ENCODE measurements around the gene NDUFA3. TPM values are rescaled to one million over a fixed set of nuclear protein-coding genes. Genes with fewer than 3 reads are reported as not detected.
A peak's percentile ranks its signal among the peaks of the same experiment; 100 is the strongest.

NDUFA3 gene
- total and polyA plus RNA-seq, 2 donors = 11.3 to 155 TPM

GRCh38 chr19:54121259-54121658 lies 18.6 kb downstream of the NDUFA3 start:
- H3K36me3 ChIP-seq (ENCODE audit: insufficient read depth) = peaks cover 7% of the 10 kb centered on the region

GRCh38 chr19:54123682-54124081 lies 21.0 kb downstream of the NDUFA3 start:
- WGBS = 92% methylated on average over 17 of the region's 17 CpGs
- peaks cover 4% of the 10 kb centered on the region for H3K36me3 ChIP-seq (ENCODE audit: insufficient read depth)
- DNase-seq (ENCODE audit: extremely low spot score) = no peak

More at GRCh38 chr19:54121259-54121658, 18.6 kb downstream of the NDUFA3 start:
- Histone ChIP-seq H3K4me3 (ENCODE audit: low read depth, low read length) (no peak overlapping the region), H3K27ac (ENCODE audit: low read depth) (no peak overlapping the region), H3K4me1 (ENCODE audit: insufficient read depth) (no peaks in the 10 kb centered on the region)
- no peak for DNase-seq (ENCODE audit: extremely low spot score)
- WGBS = 94% methylated on average over 10 of the region's 10 CpGs

GRCh38 chr19:54124393-54124792 lies 21.7 kb downstream of the NDUFA3 start:
- Histone ChIP-seq H3K4me3 (ENCODE audit: low read depth, low read length) (no peak overlapping the region), H3K27ac (ENCODE audit: low read depth) (no peak overlapping the region), H3K36me3 (ENCODE audit: insufficient read depth) (peaks cover 6% of the 10 kb centered on the region), H3K4me1 (ENCODE audit: insufficient read depth) (no peaks in the 10 kb centered on the region)
- no peak for DNase-seq (ENCODE audit: extremely low spot score)
- WGBS = 93% methylated on average over 19 of the region's 19 CpGs

More at GRCh38 chr19:54123682-54124081, 21.0 kb downstream of the NDUFA3 start:
- Histone ChIP-seq H3K4me1 (ENCODE audit: insufficient read depth) (no peaks in the 10 kb centered on the region), H3K27ac (ENCODE audit: low read depth) (no peak overlapping the region), H3K4me3 (ENCODE audit: low read depth, low read length) (no peak overlapping the region)

- H3K27ac ChIP-seq (ENCODE audit: low read depth) = no peak overlapping the region
- no peak overlapping the region for H3K4me3 ChIP-seq (ENCODE audit: low read depth, low read length)
- H3K36me3 ChIP-seq (ENCODE audit: insufficient read depth) = peaks cover 8% of the 10 kb centered on the region
- H3K4me1 ChIP-seq (ENCODE audit: insufficient read depth) = no peaks in the 10 kb centered on the region
- DNase-seq (ENCODE audit: extremely low spot score) = no peak
- WGBS = 91% methylated on average over 9 of the region's 9 CpGs
These were observed 23.1 kb downstream of the NDUFA3 start for GRCh38 chr19:54125713-54126112.

- Histone ChIP-seq H3K27ac (ENCODE audit: low read depth) (no peak overlapping the region), H3K36me3 (ENCODE audit: insufficient read depth) (peaks cover 8% of the 10 kb centered on the region), H3K4me3 (ENCODE audit: low read depth, low read length) (no peak overlapping the region), H3K4me1 (ENCODE audit: insufficient read depth) (no peaks in the 10 kb centered on the region)
- DNase-seq (ENCODE audit: extremely low spot score) = no peak
- 91% methylated on average over 44 of the region's 44 CpGs for WGBS
These were observed 25.2 kb downstream of the NDUFA3 start for GRCh38 chr19:54127688-54128440.

- peaks cover 8% of the 10 kb centered on the region for H3K36me3 ChIP-seq (ENCODE audit: insufficient read depth)
- WGBS = 91% methylated on average over 20 of the region's 20 CpGs
- H3K27ac ChIP-seq (ENCODE audit: low read depth) = no peak overlapping the region
These were observed 25.7 kb downstream of the NDUFA3 start for GRCh38 chr19:54128441-54128725.

GRCh38 chr19:54128796-54129616 lies 26.4 kb downstream of the NDUFA3 start:
- Histone ChIP-seq H3K4me1 (ENCODE audit: insufficient read depth) (no peaks in the 10 kb centered on the region), H3K4me3 (ENCODE audit: low read depth, low read length) (no peak overlapping the region), H3K36me3 (ENCODE audit: insufficient read depth) (peaks cover 4% of the 10 kb centered on the region), H3K27ac (ENCODE audit: low read depth) (no peak overlapping the region)
- DNase-seq (ENCODE audit: extremely low spot score) = no peak
- WGBS = 96% methylated on average over 41 of the region's 41 CpGs

More at GRCh38 chr19:54128441-54128725, 25.7 kb downstream of the NDUFA3 start:
- Histone ChIP-seq H3K4me1 (ENCODE audit: insufficient read depth) (no peaks in the 10 kb centered on the region), H3K4me3 (ENCODE audit: low read depth, low read length) (no peak overlapping the region)
- DNase-seq (ENCODE audit: extremely low spot score) = no peak

- Histone ChIP-seq H3K36me3 (ENCODE audit: insufficient read depth) (peaks cover 4% of the 10 kb centered on the region), H3K4me1 (ENCODE audit: insufficient read depth) (no peaks in the 10 kb centered on the region), H3K4me3 (ENCODE audit: low read depth, low read length) (no peak overlapping the region), H3K27ac (ENCODE audit: low read depth) (no peak overlapping the region)
- WGBS = 96% methylated on average over 20 of the region's 20 CpGs
- DNase-seq (ENCODE audit: extremely low spot score) = no peak
These were observed 27.0 kb downstream of the NDUFA3 start for GRCh38 chr19:54129617-54129996.

- H3K4me3 ChIP-seq (ENCODE audit: low read depth, low read length) = no peak overlapping the region
- WGBS = 82% methylated on average over 10 of the region's 10 CpGs
- H3K27ac ChIP-seq (ENCODE audit: low read depth) = no peak overlapping the region
- no peaks in the 10 kb centered on the region for H3K4me1 ChIP-seq (ENCODE audit: insufficient read depth)
- no peak for DNase-seq (ENCODE audit: extremely low spot score)
- H3K36me3 ChIP-seq (ENCODE audit: insufficient read depth) = peaks cover 4% of the 10 kb centered on the region
These were observed 30.8 kb downstream of the NDUFA3 start for GRCh38 chr19:54133312-54133956.

- Histone ChIP-seq H3K4me1 (ENCODE audit: insufficient read depth) (no peaks in the 10 kb centered on the region), H3K27ac (ENCODE audit: low read depth) (no peak overlapping the region), H3K4me3 (ENCODE audit: low read depth, low read length) (no peak overlapping the region), H3K36me3 (ENCODE audit: insufficient read depth) (peaks cover 2% of the 10 kb centered on the region)
- 61% methylated on average over 2 of the region's 2 CpGs for WGBS
- no peak for DNase-seq (ENCODE audit: extremely low spot score)
These were observed 31.4 kb downstream of the NDUFA3 start for GRCh38 chr19:54133957-54134590.

GRCh38 chr19:54136086-54136863 lies 33.6 kb downstream of the NDUFA3 start:
- Histone ChIP-seq H3K27ac (ENCODE audit: low read depth) (no peak overlapping the region), H3K36me3 (ENCODE audit: insufficient read depth) (no peaks in the 10 kb centered on the region), H3K4me3 (ENCODE audit: low read depth, low read length) (no peak overlapping the region), H3K4me1 (ENCODE audit: insufficient read depth) (no peaks in the 10 kb centered on the region)
- DNase-seq (ENCODE audit: extremely low spot score) = no peak
- 4% methylated on average over 30 of the region's 30 CpGs for WGBS

GRCh38 chr19:54136864-54137698 lies 34.4 kb downstream of the NDUFA3 start:
- Histone ChIP-seq H3K4me3 (ENCODE audit: low read depth, low read length) (peak overlapping the region; percentile 99), H3K4me1 (ENCODE audit: insufficient read depth) (no peaks in the 10 kb centered on the region), H3K27ac (ENCODE audit: low read depth) (no peak overlapping the region), H3K36me3 (ENCODE audit: insufficient read depth) (no peaks in the 10 kb centered on the region)
- peak; percentile 100 for DNase-seq (ENCODE audit: extremely low spot score)
- under 1% methylated on average over 46 of the region's 46 CpGs for WGBS
